GM18498 (cell line): ENCODE measurements around the gene USP13.
"Not testable (repeated sequence)": the region's sequence is repeated elsewhere in the genome, so short reads cannot be mapped to it uniquely, and the experiment has no call there.

Source experiments
- ATAC-seq: cut with Tn5 transposase; IDR thresholded peaks from one replicate; pipeline ENCODE4 v1.9.1; 2021; ENCODE audit warnings: mild to moderate bottlenecking, moderate library complexity; ENCODE audit not compliant: unreplicated experiment

The USP13 gene, protein sequence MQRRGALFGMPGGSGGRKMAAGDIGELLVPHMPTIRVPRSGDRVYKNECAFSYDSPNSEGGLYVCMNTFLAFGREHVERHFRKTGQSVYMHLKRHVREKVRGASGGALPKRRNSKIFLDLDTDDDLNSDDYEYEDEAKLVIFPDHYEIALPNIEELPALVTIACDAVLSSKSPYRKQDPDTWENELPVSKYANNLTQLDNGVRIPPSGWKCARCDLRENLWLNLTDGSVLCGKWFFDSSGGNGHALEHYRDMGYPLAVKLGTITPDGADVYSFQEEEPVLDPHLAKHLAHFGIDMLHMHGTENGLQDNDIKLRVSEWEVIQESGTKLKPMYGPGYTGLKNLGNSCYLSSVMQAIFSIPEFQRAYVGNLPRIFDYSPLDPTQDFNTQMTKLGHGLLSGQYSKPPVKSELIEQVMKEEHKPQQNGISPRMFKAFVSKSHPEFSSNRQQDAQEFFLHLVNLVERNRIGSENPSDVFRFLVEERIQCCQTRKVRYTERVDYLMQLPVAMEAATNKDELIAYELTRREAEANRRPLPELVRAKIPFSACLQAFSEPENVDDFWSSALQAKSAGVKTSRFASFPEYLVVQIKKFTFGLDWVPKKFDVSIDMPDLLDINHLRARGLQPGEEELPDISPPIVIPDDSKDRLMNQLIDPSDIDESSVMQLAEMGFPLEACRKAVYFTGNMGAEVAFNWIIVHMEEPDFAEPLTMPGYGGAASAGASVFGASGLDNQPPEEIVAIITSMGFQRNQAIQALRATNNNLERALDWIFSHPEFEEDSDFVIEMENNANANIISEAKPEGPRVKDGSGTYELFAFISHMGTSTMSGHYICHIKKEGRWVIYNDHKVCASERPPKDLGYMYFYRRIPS

DNA sequence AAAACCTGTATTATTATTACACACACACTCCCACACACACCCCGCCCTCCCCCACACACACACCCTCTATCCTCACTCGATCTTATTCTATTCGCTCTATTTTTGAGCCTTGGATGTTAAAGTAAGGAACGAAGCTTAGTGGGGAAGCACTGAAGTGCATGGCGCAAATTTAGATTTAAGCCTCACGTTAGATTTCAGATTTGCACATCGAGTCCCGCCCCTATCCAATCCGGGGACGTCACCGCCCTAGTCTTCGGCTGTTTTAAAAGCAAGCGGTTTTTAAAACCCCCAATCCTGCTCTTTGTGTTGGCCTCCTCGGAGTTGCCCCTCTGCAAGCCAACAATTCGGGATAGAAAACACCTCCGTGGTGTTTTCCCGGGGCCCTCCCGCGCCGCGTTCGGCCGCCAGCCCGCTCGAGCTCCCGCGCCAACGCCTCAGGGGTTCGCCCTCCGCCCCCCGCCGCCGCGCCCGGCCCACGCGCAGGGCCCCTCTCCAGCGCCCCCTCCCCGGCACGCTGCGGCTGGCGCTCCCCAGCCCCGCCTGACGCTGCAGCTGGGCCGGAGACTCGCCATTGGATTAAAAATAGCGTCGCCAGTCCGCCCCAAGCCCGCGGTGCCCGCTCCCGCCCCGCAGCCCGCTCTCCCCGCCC is at the start of gene USP13:
USP13 (plus strand) TSS at position 594 of the 649 bp plus-strand sequence. CDS start 186 bp downstream, outside the sequence.
- ATAC-seq, result peak; percentile 79

DNA sequence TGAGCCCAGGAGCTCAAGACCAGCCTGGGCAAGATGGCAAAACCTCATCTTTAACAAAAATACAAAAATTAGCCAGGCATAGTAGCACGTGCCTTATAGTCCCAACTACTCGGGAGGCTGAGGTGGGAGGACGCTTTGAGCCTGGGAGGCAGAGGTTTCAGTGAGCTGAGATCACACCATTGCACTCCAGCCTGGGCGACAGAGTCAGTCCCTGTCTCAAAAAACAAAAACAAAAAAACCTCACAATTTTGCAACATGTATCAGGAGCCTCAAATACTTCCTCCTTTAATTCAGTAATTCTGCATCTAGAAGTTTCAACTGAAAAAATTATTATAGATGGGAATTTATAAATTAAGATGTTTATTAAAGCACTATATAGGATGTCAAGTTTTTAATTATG is 49.5 kb upstream of the USP13 start:
- no peak for ATAC-seq

GRCh38 chr3:179603831-179604230 is 49.0 kb upstream of the USP13 start:
- no peak for ATAC-seq

GRCh38 chr3:179604321-179605078 is 48.3 kb upstream of the USP13 start, which contains the start of the genes MRPL47 and NDUFB5:
Gene MRPL47 (minus strand): TSS chr3:179604638. CDS start chr3:179604624, 14 bp downstream.
Gene NDUFB5 (plus strand): TSS chr3:179604794. CDS start chr3:179604816, 22 bp downstream.
- peak; percentile 96 for ATAC-seq

DNA sequence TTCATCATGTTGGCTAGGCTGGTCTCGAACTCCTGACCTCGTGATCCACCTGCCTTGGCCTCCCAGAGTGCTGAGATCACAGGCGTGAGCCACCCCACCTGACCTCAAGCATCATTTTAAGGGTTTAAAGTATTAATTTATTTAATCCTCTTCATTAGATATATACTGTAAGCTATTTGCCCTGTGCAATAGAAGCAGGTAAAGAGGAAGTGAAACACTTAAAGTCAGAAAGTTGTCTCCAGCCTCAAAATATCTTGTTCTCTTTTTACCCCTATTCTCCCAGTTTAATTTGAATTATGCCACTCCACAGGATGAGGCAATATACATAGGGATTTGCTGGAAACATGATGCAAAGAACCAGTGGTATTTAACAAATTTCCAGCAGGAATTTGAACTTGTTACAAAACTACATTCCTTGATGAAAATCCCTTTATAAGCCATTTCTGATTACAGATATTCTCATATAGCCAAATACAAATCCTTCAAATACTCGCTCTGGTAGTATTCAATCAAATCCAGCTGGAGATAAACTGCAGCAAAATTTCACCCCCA is 46.2 kb upstream of the USP13 start:
- ATAC-seq, result peak; percentile 15

- peak; percentile 55 for ATAC-seq
These were observed 43.7 kb upstream of the USP13 start for GRCh38 chr3:179608931-179609720.

DNA sequence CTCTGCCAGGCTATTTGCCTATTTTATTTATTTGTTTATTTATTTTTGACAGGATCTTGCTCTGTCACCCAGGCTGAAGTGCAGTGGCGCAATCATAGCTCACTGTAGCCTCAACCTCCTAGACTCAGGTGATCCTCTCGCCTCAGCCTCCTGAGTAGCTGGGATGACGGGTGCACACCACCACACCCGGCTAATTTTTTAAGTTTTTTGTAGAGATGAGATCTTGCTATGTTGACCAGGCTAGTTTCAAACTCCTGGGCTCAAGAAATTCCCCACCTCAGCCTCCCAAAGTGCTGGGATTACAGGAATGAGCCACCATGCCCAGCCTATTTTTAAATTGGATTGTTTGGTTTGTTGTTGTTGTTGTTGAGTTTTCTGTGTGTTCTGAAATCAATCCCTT is 42.8 kb upstream of the USP13 start:
- ATAC-seq, result no peak

- ATAC-seq, result no peak
These were observed 39.0 kb upstream of the USP13 start for GRCh38 chr3:179613807-179614206.

DNA sequence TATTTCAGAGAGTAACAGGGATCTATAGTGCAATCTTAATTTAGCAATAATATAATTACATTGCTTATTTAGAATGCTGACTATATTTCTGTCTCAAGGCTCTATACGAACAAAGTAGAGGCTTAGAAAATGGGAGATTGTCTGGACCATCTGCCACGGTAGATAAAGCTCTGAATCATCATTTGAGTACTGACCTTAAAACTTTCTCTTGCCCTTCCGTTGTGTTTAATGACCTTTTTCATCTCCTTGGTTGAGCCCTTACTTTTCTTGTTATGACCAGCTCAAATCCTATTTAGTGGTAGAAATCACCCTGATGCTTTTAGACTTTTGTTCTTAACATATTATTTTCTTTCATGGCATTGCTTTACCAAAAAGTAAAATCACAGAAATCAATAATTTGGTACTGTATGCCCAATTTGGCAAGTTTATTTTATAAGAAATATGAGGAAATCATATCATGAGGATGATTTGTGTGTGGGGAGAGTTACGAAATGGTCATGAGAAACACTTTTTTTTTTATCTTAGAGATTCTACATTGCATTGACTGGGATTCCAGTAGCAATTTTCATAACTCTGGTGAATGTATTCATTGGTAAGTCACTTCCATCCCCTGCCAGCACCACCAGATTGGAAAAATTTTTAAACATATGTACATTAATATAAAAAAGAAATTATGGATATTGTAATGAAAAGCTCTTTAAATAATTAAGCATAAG is 37.2 kb upstream of the USP13 start:
- ATAC-seq, result no peak

DNA sequence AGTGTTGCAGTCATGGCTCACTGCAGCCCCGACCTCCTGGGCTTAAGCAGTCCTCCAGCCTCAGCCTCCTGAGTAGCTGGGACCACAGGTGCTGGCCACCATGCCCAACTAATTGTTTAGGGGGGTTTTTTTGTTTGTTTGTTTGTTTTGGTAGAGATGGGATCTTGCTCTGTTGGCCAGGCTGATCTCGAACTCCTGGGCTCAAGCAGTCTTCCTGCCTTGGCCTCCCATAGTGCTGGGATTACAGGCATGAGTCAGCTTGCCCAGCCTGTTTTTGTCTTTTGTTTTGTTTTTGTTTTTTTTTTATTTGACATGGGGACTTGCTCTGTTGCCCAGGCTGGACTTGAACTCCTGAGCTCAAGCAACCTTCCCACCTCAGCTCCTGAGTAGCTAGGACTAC is 30.8 kb upstream of the USP13 start:
- no peak for ATAC-seq

DNA sequence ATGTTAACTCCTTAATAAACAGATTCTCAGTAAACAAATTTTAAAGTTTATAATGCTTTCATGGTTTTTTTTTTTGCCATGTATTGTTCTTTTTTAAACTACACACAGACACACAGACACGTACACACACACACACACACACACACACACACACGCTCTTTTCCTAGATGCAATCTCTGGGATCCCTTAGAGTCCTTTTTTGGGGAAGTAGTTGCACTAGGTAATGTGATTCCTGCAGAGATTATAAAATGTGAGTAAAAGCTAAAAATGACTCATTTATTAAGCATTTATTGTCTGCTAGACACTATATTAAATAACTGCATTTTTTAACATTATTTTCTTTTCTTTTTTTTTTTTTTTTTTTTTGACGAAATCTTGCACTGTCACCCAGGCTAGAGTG is 28.4 kb upstream of the USP13 start:
- ATAC-seq, result no peak

GRCh38 chr3:179630753-179631451 is 21.9 kb upstream of the USP13 start:
- ATAC-seq, result no peak

GRCh38 chr3:179640469-179640868 is 12.4 kb upstream of the USP13 start:
- ATAC-seq, result no peak

GRCh38 chr3:179642871-179643270 is 10.0 kb upstream of the USP13 start:
- no peak for ATAC-seq

DNA sequence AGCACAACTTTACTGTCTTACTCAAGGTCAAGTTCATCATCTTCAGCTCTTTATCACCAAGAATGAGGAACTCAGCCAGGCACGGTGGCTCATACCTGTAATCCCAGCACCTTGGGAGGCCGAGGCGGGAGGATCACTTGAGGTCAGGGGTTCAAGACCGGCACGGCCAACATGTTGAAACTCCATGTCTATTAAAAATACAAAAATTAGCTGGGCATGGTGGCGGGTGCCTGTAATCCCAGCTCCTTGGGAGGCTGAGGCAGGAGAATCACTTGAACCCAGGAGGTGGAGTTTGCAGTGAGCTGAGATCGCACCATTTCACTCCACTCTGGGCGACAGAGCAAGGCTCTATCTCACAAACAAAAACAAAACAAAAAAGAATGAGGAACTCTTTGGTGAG is 9.0 kb upstream of the USP13 start:
- ATAC-seq, result not testable (repeated sequence)

DNA sequence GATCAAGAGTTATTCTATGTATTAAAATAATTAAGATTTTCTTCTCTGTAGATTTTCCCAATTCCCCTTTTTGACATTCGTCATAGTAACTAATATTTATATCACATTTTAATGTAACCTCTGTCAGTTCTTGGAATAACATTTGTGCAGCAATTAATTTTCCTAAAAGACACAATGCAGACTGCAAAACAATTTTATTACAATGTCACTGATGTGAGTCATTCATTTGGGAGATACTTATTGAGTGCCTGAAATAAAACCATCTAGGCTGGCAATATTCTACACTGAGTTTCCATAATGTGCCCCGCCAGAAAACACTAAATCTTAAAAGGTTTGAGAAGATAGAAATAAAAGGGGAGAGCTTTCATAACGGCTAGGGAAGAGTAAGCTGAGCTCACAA is 6.7 kb upstream of the USP13 start:
- no peak for ATAC-seq

GRCh38 chr3:179651687-179652446 is 973 bp upstream of the USP13 start:
- ATAC-seq, result no peak
